GM18873 (cell line): ENCODE data around the gene C1orf105.
A peak's percentile ranks its signal among the peaks of the same experiment; 100 is the strongest.
"Not testable (repeated sequence)": the region's sequence is repeated elsewhere in the genome, so short reads cannot be mapped to it uniquely, and the experiment has no call there.

Experiments
- ATAC-seq: cut with Tn5 transposase; IDR thresholded peaks from one replicate; pipeline ENCODE4 v1.9.1; 2021; ENCODE audit warnings: mild to moderate bottlenecking, moderate library complexity, moderate number of reproducible peaks; ENCODE audit not compliant: unreplicated experiment, low FRiP score

Gene C1orf105

DNA sequence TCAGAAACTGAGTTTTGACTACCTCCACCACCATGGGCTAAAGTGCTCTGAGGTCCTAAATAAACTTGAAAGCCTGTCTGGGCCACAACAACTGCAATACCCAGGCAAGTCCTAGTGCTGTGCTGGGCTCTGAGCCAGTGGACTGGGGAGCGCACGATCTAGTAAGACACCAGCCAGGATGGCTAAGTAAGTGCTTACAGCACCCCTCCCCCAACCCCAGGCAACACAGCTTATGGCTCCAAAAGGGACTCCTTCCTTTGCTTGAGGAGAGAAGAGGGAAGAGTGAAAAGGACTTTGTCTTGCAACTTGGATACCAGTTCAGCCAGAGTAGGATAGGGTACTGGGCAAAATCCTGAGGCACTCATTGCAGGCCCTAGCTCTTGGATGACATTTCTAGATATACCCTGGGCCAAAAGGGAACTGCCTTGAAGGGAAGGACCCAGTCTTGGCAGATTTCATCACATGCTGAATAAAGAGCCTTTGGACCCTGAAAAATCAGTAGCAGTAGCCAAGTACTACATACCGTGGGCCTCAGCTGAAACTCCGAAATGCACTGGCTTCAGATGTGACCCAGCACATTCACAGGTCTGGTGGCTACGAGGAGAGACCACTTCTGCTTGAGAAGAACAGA, 1.6 kb downstream of the C1orf105 start:
- no peak for ATAC-seq

DNA sequence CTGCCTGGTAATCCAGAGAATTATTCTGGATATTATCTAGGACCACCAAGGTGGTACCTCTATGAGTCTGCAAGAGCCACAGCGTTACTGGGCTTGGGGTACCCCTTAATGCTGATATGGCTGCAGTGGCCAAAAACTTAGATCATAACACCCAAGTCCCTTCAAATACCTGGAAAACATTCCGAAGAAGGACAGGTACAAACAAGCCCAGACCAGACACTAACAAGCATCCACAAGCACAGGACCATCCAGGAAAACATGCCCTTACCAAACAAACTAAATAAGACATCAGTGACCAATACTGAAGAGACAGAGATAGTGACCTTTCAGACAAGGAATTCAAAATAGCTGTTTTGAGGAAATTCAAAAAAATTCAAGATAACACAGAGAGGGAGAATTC, 2.9 kb downstream of the C1orf105 start:
- no peak for ATAC-seq

DNA sequence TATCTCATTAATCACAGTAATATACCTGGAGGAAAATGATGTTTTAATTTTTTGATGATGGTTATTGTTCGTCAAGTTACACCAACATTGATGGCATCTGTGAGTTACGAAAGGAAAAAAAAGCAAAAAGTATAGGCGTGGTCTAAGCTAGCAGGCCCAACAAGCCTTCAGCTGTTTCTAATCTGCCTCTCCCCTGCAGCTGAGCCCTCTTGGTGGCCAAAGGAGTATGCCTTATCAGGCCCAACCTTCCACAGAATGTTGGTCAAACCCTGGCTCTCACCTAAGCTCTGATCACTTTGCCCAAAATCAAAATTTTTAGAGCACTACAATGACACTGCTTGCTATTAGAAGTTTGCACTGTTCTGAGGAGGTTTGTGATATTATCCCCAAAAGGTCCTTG, 4.9 kb downstream of the C1orf105 start:
- no peak for ATAC-seq

DNA sequence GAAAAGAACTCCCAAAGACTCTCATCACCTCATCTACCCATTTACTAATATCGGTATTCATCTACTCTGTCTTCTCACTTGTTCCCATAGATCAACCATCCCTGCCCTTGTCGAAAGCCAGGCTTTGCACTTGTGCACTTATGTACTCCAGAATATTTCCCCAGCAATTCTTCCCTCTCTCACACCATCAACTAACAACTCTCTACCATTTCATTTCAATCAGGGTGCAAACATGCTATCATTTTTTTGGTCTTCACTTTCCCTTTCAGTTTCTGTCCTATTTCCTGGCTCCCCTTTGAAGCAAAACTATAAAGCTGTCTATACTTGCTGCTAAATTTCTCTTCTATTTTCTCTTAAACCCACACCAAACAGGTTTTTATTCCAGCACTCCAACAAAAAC, 6.7 kb downstream of the C1orf105 start:
- ATAC-seq = no peak

DNA sequence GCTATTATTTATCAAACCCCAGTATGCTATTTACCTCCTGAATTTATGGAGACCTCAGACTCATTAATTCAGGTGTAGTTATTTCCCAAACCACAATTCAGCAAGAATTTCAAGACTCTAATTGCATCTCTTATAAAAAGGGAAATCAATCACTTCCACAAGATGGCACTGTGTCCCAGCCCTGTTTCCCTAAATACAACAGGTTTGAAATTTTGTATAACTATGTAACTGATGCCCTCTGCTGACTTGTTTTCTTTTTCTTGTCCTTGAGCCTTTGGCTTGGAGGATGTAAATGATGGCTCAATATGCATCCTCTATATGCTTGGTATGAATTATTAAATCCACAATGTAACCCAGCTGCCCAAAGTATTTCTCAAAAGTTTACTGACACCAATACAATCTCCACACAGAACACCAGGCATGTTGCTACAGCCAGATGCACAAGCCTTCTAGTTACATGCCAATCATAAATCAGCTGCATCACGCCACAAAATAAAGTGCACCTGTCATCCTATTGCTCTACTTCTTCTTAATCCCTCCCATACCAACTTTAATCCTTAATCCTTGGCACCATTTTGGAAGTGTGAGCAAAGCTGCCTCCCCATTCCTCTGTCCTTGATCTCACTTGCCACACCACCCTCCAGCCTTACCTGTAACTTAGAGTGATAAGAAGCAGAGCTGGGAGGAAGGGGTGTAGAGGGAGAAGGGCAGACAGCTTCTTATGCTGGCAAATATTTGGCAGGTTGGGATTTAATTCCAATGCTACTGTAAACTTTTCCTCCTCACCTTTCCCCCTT, 9.0 kb downstream of the C1orf105 start:
- ATAC-seq = no peak

DNA sequence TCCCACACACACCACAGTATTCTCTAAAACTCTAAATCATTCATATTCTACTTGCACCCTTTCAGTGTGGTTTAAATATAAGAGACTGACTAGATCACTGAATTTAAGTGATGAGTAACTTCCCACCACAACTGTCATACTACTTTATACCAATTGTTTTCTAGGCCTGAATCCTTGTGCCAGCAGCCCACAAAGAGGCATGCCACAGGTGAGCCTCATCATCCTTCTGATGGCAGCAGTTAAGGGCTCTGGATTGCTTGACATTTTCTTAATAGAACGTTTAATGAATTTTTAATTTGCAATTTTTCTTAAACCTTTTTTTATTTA, 9.6 kb downstream of the C1orf105 start:
- no peak for ATAC-seq

DNA sequence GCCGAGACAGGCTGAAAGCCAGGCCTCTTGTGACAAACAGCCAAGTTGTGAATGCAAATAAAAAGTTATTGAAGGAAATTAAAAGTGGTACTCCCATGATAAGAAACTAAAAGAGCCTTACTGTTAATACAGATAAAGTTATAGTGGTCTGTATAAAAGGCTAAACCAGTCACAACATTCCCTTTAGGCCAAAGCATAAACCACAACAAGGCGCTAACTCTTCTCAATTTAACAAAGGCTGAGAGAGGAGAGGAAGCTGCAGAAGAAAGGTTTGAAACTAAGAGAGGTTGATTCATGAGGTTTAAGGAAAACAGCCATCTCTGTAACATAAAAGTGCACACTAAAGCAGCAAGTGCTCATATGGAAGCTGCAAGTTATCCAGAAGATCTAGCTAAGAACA, 10.7 kb downstream of the C1orf105 start:
- no peak for ATAC-seq

DNA sequence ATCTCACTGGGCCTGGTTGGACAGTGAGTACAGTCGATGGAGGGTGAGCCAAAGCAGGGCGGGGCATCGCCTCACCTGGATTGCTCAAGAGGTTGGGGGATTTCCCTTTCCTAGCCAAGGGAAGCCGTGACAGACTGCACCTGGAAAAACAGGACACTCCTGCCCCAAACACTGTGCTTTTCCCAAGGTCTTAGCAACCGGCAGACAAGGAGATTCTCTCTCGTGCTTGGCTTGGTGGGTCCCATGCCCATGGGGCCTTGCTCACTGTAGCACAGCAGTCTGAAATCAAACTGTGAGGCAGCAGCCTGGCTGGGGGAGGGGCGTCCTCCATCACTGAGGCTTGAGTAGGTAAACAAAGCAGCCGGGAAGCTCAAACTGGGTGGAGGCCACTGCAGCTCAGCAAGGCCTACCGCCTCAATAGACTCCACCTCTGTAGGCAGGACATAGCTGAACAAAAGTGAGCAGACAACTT, 11.3 kb downstream of the C1orf105 start:
- ATAC-seq = no peak

DNA sequence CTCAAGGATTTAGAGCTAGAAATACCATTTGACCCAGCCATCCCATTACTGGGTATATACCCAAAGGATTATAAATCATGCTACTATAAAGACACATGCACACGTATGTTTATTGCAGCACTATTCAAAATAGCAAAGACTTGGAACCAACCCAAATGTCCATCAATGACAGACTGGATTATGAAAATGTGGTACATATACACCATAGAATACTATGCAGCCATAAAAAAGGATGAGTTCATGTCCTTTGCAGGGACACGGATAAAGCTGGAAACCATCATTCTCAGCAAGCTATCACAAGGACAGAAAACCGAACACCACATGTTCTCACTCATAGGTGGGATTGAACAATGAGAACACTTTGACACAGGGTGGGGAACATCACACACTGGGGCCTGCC, 16.7 kb downstream of the C1orf105 start:
- ATAC-seq = not testable (repeated sequence)

DNA sequence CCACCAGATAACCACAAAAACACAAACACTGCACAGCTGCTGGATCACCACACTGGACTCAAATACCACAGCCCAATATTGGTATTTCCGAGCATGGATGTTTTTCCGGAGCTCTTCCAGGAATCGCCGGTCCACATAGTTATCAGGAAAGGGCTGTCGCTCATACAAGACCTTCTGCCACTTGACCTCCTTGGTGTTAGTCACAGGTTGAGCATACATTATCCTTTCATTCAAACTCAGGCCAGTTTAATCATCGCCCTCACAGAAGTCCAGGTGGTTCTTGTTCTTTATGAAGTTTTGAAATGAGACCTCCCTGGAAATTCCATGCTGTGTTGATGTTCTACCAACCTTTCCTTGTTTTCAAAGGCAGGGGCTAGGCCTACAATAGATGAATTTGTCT, 21.9 kb downstream of the C1orf105 start:
- ATAC-seq = no peak

DNA sequence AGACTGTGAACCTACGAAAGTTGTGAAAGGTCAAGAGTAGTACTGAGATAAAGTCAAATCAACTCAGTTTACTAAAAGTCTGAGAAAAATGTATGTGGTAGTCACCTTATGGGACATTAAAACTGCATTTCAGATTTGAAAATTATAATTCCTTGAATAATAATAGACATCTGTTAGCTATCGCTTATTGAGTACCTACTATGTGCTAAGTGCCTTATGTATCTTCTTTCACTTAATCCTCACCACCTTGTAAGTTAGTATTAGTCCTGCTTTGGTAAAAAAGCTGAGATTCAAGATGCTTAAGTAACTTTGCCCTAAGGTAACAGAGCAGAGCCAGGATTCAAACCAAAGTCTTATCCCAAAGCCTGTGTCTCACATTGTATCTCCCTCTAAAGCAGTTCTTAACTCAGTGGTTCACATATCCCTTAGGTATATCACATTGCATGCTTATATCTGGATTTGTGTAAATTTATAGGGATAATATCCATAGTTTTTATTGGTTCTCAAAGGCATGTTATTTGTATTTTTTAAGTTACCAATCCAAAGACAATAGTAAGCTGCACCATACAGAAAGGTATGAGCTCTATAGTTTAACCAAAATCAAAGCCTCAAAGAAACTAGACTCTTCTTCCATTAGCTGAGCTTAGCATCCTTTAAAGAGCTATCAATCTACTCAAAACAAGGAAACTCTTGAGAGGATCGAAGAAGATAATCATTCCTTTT, 22.5 kb downstream of the C1orf105 start:
- ATAC-seq = no peak

DNA sequence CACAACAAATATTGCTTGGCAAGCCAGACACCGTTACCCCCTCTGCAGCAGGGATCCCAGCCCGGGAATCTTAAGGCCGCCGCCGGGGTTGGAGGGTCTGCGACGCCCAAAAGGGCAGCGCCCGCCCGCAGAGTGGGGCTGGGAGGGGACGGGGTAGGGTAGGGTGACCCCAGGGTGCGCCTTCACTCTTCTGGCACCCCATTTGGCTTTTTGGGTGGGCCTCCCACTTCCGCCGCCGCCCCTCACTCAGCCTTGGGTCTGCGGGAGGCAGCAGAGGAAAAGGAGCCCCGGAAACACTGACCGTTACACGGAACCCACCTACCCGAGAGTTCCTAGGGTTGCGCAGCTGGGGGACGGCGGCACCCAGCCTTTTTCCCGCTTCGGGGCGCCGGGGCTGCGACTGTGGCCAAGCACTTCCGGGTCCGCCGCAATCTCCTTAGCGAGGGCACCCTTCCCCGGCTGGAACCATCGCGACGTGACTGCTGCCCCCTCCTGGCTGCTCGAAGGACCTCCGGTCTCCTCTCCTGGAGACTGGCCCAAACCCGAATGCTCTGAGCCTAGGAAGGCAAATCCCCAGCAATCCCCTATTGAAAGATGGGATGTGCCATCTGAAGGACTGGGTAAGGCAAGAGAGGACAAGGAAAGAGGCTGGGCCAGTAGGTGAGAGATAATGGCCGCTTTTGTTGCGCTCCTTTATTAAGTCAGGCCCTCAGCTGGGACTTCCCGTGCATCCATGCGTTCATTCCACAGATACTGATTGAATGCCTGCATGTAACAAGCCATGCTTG, 23.4 kb downstream of the C1orf105 start, which contains the start of gene PIGC:
TSS of gene PIGC (minus strand) at position 404 of the 788 bp plus-strand sequence. CDS start 1,447 bp downstream, outside the sequence.
- peak; percentile 94 for ATAC-seq

DNA sequence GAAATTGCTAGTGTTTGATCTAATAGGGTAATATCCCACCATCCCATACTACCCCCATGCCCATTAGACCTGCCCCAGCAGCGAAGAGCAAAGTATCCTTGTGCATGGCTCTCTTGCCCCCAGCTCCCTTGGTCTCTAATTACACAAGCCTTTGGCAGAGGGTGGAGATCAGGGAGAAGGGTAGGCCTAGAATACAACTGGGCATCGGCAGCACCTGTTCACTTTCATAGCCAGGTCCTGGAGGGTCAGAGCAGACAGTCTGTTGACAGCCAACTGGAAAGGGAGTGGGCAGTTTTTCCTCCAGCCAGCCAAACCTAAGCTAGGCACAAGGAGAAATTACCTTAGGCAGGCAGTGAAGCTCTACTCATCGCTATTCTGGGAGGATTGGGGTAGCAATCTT, 26.1 kb downstream of the C1orf105 start:
- ATAC-seq = no peak

DNA sequence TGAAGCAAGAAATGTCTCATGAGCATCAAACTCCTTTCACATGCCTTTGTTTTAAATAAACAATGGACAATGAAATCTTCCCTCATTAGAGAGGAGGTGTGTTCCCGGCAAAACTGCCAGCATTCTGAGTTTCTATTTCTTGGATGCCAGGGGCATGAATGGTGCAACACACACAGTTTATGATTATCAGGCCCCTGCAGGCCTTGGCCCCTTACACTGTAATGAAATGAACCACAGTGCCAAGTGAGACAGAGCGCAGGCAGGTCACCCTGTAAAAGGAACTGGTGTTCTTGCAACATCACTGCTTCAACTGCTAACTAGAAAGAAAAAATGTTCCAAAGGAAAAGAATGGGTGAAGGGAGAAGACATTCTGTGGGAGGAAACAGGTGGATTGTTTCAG, 27.2 kb downstream of the C1orf105 start:
- no peak for ATAC-seq

DNA sequence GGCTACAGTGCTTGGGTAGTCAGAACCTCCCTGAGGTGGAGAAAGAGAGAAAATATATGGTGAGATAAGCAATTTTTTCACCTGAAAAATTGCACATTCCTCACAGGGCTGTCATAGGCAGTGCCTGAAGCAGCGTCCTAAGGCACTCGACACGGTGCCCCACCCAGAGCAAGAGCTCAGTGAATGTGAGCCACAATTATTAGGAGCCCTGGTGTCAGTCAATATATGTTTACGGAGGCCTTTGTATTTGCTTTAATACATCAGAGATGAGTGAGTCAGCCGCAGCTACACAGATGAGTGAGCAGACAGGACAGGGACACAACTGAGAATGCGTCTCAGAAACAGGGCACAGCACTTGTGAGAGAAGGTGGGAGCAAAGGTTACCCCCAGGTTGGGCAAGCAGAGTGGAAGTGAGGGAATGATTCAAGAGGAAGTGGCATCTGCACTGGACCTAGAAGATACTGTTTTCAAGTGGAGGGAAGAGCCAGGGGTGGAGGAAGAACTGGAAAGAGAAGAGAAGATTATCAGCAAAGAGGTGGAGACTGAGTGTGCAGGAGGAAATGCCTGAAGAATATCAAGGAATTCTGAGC, 28.6 kb downstream of the C1orf105 start:
- no peak for ATAC-seq

DNA sequence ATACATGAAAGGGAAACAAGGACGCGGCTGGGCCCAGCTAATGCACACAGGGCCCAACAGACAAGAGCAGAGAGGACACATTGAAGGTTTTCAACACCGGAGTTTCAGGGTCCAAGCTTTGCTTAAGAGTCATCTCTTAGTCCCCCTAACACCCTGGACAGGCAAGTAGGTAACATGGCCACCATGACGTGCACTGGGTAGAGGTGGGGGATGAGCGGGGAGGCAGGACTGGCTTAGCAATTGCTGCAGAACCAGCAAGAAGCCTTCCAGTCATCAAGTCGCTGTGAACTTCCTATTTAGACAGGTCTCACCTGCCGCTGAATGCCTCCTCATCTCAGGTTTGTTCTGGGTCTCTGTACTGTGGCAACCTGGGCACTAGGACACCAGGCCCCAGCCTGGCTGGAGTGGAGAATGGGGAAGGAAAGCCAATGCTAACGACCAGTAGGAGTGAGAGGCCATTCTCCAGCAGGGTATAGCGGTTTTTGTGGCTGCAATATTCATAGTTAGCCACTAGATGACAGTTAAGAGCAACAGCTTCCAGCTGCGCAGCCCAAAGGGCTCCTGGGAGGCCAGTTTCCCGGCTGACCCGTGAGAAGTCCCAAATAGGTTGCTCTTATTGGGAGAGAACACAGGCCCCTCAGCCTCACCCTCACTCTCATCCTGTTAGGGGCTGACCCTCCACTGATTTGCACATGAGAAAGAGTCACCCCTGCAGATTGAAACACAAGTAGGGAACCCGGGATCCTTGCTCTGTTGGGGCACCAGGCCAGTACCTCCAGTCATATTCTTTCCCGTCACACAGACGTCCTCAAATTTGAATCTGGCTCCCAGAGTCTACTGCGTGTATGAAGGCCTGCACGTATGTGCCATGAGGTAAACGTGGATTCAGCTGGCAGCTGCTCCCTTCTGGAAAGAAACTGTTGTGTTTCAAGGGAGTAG, 29.4 kb downstream of the C1orf105 start:
- peak; percentile 79 for ATAC-seq

DNA sequence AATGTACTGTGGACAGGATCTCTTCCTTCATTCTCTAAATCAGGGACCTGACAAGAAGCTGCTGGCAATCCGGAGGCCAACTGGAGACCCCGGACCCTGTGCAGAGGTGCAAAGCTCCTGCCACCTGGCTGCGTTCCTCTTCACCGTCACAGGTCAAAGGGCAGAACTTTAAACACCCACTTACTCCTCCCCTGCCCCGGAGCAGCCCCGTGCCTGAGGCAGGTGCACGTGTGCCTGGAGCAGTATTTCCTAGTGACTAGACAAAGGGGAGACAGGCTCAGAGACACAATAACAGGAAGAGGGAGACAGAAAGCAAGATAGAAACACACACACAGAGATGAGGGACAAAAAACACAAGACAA, 30.0 kb downstream of the C1orf105 start:
- no peak for ATAC-seq

DNA sequence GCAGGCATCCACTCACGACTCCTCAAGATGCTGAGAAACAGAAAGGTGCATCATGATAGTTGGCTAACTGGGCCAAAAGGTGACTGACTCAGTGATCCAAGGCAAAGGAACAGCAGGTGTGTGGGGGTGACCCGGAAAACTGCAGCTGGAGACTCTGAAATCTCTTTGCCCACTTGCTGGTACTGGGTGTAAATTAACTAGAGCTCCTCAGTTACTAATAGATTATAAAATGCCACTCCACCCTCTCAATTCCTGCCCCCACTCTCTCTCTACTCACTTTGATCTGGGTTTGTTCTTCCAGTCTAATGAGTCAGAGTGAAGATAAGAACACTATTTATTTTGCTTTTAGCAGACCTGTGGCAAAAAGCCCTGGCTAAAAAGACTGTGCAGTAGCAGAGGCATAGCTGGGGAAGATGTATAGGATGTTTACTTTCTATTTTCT, 30.5 kb downstream of the C1orf105 start:
- no peak for ATAC-seq

DNA sequence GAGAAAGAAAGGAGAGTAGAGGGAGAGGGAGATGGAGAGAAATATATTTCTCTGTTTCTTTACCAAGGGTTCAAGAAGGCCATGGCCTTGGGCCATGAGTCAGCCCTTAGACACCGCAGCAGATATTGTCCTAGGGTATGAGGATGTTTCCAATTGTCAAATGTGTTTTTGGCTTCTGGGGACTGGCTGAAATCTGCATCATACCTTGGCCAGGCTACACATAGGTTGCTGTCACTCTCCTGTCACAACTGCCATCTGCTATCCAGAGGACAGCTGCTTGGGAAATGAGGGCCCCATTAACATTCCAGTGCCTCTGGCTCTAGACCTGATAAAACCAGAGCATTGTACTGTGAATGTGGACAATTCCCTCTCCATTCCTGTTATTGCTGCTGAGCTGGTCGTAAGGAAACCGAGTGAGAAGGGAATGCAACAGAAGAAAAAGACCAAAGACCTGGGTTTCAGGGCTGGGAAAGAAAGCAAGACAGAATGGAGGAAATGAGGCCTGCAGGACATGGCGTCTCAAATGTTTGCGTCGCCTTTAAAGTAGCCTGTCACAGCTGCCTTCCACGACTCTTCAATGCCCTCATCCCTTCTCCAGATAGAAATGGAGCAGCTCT, 32.2 kb downstream of the C1orf105 start:
- ATAC-seq = no peak
